Measurements from ENCODE around the gene RIOK3. TPM values are rescaled to one million over a fixed set of nuclear protein-coding genes. Genes with fewer than 3 reads are reported as not detected.

The RIOK3 gene
- total RNA-seq, 1 experiment from 2014 or later = 41.4 TPM

DNA sequence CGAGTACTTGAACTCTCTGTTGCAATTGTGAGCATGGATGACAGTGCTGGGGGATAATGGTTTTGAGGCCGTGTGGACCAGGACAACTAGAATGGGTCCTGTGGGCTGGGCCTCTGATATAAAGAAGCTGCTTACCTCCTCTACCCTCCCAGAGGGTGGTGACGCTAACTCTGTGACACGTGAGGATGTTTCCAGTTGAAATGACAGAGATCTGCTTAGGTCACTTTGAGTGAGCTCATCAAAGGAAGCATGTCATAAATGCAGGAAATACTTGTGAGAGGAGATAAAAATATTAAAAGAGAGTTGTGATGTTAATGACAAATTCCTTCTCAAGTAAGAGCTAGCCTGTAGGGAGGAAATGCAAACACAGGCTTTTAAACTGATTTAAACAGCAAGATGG lies 66.6 kb downstream of the RIOK3 start:
- ChIA-PET POLR2A (ENCODE audit: unreplicated experiment) (no interaction called here), CTCF (no interaction called here)
- no peak overlapping the region for H3K4me2 ChIP-seq (ENCODE audit: low read length)
- no peak for ATAC-seq
- H3K9me2 ChIP-seq (replicated peaks; ENCODE audit: low read length) = no peaks in the 10 kb centered on the region
- no peaks in the 10 kb centered on the region for H3K79me2 ChIP-seq (ENCODE audit: low read length)
- H2AFZ ChIP-seq (ENCODE audit: low read length) = no peak overlapping the region
- no peaks in the 10 kb centered on the region for H4K20me1 ChIP-seq (ENCODE audit: low read length)
- TF ChIP-seq, protein P1, sequence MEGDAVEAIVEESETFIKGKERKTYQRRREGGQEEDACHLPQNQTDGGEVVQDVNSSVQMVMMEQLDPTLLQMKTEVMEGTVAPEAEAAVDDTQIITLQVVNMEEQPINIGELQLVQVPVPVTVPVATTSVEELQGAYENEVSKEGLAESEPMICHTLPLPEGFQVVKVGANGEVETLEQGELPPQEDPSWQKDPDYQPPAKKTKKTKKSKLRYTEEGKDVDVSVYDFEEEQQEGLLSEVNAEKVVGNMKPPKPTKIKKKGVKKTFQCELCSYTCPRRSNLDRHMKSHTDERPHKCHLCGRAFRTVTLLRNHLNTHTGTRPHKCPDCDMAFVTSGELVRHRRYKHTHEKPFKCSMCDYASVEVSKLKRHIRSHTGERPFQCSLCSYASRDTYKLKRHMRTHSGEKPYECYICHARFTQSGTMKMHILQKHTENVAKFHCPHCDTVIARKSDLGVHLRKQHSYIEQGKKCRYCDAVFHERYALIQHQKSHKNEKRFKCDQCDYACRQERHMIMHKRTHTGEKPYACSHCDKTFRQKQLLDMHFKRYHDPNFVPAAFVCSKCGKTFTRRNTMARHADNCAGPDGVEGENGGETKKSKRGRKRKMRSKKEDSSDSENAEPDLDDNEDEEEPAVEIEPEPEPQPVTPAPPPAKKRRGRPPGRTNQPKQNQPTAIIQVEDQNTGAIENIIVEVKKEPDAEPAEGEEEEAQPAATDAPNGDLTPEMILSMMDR (conservative IDR thresholded peaks at IDR 0.05; ENCODE audit: low read depth, low read length) = no peak
- TF ChIP-seq EZH2 (IDR thresholded peaks at IDR 0.05; ENCODE audit: low read length, unreplicated experiment) (no peak), EZH2phosphoT487 (IDR thresholded peaks at IDR 0.05; ENCODE audit: borderline replicate concordance, low read length) (no peak)
- peaks cover 37% of the 10 kb centered on the region; the same call in 1 of the 2 replicates for H3K36me3 ChIP-seq (ENCODE audit: low read depth, low read length)
- no TSS peak for BruUV-seq (replicated peaks)
- no peaks in the 10 kb centered on the region for H3K27me3 ChIP-seq (ENCODE audit: low read length)
- H3K4me1 ChIP-seq (ENCODE audit: insufficient read depth, low read length) = peaks cover 18% of the 10 kb centered on the region
- no peak for DNase-seq
- H3K9ac ChIP-seq (ENCODE audit: low read length) = no peak overlapping the region
- no peak overlapping the region for H3K4me3 ChIP-seq (ENCODE audit: low read length)
- no peaks in the 10 kb centered on the region for H3F3A ChIP-seq (ENCODE audit: low read length, unreplicated experiment)
- intact Hi-C loops (cut with micrococcal nuclease) = loop anchor here (5.0 kb wide), 1 partner anchor 68 kb away; the partner anchor contains the start of gene NPC1
- H3K27ac ChIP-seq (ENCODE audit: low read length) = no peak overlapping the region
- H3K9me3 ChIP-seq (ENCODE audit: low read length) = no peaks in the 10 kb centered on the region

DNA sequence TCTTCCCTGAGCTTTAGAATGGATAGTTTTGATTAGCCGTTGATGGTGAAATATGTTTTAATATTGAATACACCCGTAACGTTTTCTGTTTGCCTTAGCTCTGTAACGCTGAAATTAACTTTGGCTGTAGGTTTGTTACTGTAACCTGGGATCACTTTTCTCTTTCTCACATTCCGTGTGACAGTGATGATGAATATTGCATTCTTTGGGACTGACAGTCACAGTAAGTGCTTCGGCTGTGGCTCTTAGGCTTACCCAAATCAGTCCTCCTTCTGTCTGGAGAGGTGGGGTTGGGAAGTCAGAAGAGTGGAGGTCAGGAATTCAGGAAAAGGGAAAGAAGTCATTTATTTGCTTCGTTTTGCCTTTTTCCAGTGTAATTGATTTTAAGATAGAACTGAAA lies 68.2 kb downstream of the RIOK3 start:
- H3K4me2 ChIP-seq (ENCODE audit: low read length) = no peak overlapping the region
- no peak overlapping the region for H3K9ac ChIP-seq (ENCODE audit: low read length)
- H3K4me1 ChIP-seq (ENCODE audit: insufficient read depth, low read length) = peaks cover 18% of the 10 kb centered on the region
- no peak overlapping the region for H2AFZ ChIP-seq (ENCODE audit: low read length)
- no TSS peak for BruUV-seq (replicated peaks)
- DNase-seq (no peak), ATAC-seq (no peak)
- H3K9me3 ChIP-seq (ENCODE audit: low read length) = no peaks in the 10 kb centered on the region
- ChIA-PET CTCF (no interaction called here), POLR2A (ENCODE audit: unreplicated experiment) (no interaction called here)
- H3K27ac ChIP-seq (ENCODE audit: low read length) = no peak overlapping the region
- H3K9me2 ChIP-seq (replicated peaks; ENCODE audit: low read length) = no peaks in the 10 kb centered on the region
- intact Hi-C loops (cut with micrococcal nuclease) = loop anchor here (5.0 kb wide), 1 partner anchor 66 kb away; the partner anchor contains the start of gene NPC1
- H3K36me3 ChIP-seq (ENCODE audit: low read depth, low read length) = peaks cover 41% of the 10 kb centered on the region
- H3K4me3 ChIP-seq (ENCODE audit: low read length) = no peak overlapping the region
- H3K79me2 ChIP-seq (ENCODE audit: low read length) = no peaks in the 10 kb centered on the region
- no peaks in the 10 kb centered on the region for H3F3A ChIP-seq (ENCODE audit: low read length, unreplicated experiment)
- no peak for TF ChIP-seq EZH2phosphoT487 (IDR thresholded peaks at IDR 0.05; ENCODE audit: borderline replicate concordance, low read length)
- TF ChIP-seq EZH2 (IDR thresholded peaks at IDR 0.05; ENCODE audit: low read length, unreplicated experiment) = no peak
- TF ChIP-seq, protein P1 (conservative IDR thresholded peaks at IDR 0.05; ENCODE audit: low read depth, low read length) = no peak
- no peaks in the 10 kb centered on the region for H3K27me3 ChIP-seq (ENCODE audit: low read length)
- no peaks in the 10 kb centered on the region for H4K20me1 ChIP-seq (ENCODE audit: low read length)

DNA sequence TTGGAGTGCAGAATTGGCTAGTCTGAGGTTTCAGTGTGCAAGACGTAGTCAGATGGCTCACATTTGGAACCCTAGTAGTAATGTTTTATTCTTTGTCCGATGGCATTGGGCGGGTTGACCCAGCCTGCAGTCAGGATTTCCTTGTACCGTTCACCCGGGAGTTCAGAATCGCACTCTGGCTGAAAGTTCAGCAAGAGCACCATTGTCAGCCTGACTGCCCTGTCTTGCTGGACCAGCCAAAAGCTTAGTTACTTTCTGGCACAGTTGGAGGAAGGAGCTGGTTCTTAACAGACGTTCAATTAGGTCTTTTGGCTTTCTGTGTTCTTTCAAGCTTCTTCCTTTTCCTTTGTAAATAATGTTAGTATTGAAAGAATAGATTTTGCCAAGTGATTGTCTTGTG lies 68.8 kb downstream of the RIOK3 start:
- Histone ChIP-seq H3K27ac (ENCODE audit: low read length) (no peak overlapping the region), H3K27me3 (ENCODE audit: low read length) (no peaks in the 10 kb centered on the region), H3K36me3 (ENCODE audit: low read depth, low read length) (peaks cover 44% of the 10 kb centered on the region), H3K4me2 (ENCODE audit: low read length) (no peak overlapping the region), H2AFZ (ENCODE audit: low read length) (no peak overlapping the region), H3K9me3 (ENCODE audit: low read length) (no peaks in the 10 kb centered on the region), H3F3A (ENCODE audit: low read length, unreplicated experiment) (no peaks in the 10 kb centered on the region), H3K4me1 (ENCODE audit: insufficient read depth, low read length) (peaks cover 22% of the 10 kb centered on the region), H3K9ac (ENCODE audit: low read length) (no peak overlapping the region), H4K20me1 (ENCODE audit: low read length) (no peaks in the 10 kb centered on the region), H3K9me2 (replicated peaks; ENCODE audit: low read length) (no peaks in the 10 kb centered on the region), H3K79me2 (ENCODE audit: low read length) (no peaks in the 10 kb centered on the region), H3K4me3 (ENCODE audit: low read length) (no peak overlapping the region)
- DNase-seq (no peak), ATAC-seq (no peak)
- intact Hi-C loops (cut with micrococcal nuclease) = loop anchor here (5.0 kb wide), 1 partner anchor 65 kb away; the partner anchor contains the start of gene NPC1
- POLR2A ChIA-PET (ENCODE audit: unreplicated experiment) = no interaction called here
- CTCF ChIA-PET = no interaction called here
- no peak for TF ChIP-seq EZH2 (IDR thresholded peaks at IDR 0.05; ENCODE audit: low read length, unreplicated experiment)
- TF ChIP-seq EZH2phosphoT487 (IDR thresholded peaks at IDR 0.05; ENCODE audit: borderline replicate concordance, low read length) = no peak
- TF ChIP-seq, protein P1 (conservative IDR thresholded peaks at IDR 0.05; ENCODE audit: low read depth, low read length) = no peak
- BruUV-seq (replicated peaks) = no TSS peak
